Kidney (tissue), 14 donors: ENCODE results near the gene FUT8. TPM values are rescaled to one million over a fixed set of nuclear protein-coding genes. Genes with fewer than 3 reads are reported as not detected.

Source experiments
- DNase-seq, 5 donors: peaks; one replicate each; pipeline ENCODE4 v3.0.0-alpha.2; 2013 to 2020
- FAIRE-seq: peaks from 2 replicates; lab custom pipeline; 2012; peaks lifted over from hg19 to GRCh38; lab: Jason Lieb, UNC
- H3K27ac ChIP-seq, 2 donors: one replicate each; pipeline ENCODE4 v1.7.0; 2013; ENCODE audit warnings: low read depth in 2 of 2, low read length in 2 of 2, inconsistent platforms in 1 of 2
- H3K27me3 ChIP-seq: one replicate; pipeline ENCODE4 v1.7.1; 2013; ENCODE audit warnings: low read length, inconsistent platforms; ENCODE audit not compliant: control insufficient read depth, insufficient read depth
- H3K36me3 ChIP-seq, 3 donors: one replicate each; pipeline versions ENCODE4 v1.7.0 to v1.7.1; 2013; ENCODE audit warnings: low read length in 3 of 3, control low read depth in 1 of 3, inconsistent platforms in 1 of 3; ENCODE audit not compliant: insufficient read depth in 3 of 3, control insufficient read depth in 2 of 3
- H3K4me1 ChIP-seq, 3 donors: one replicate each; pipeline versions ENCODE4 v1.7.0 to v1.7.1; 2013; ENCODE audit warnings: low read length in 3 of 3, inconsistent platforms in 1 of 3, low read depth in 1 of 3; ENCODE audit not compliant: control insufficient read depth in 2 of 3, insufficient read depth in 2 of 3
- H3K4me3 ChIP-seq, 3 donors: one replicate each; pipeline versions ENCODE4 v1.7.0 to v1.8.1; 2013; ENCODE audit warnings: low read length in 3 of 3, control low read depth in 1 of 3, inconsistent platforms in 1 of 3
- H3K9ac ChIP-seq, 3 donors: one replicate each; pipeline versions ENCODE4 v1.7.0 to v1.7.1; 2013; ENCODE audit warnings: low read length in 3 of 3, control low read depth in 1 of 3, inconsistent platforms in 1 of 3
- H3K9me3 ChIP-seq, 3 donors: one replicate each; pipeline versions ENCODE4 v1.7.0 to v1.7.1; 2013; ENCODE audit warnings: low read length in 3 of 3, control low read depth in 1 of 3, inconsistent platforms in 1 of 3; ENCODE audit not compliant: control insufficient read depth in 2 of 3, insufficient read depth in 1 of 3
- intact Hi-C: fragments of 100-400 bp; cut with DNase I; formaldehyde crosslinking; loops from one replicate; pipeline ENCODE4 v1.11.1; 2022
- polyA plus RNA-seq: library from polyadenylated mRNA; stranded (reverse); fragments of 350-450 nt; fragmentation: Illumina TruSeq; extraction: RNeasy Lipid Tissue Mini Kit (QIAGEN cat#74804); gene quantifications from one replicate; pipeline ENCODE4 v1.2.3, GENCODE V29; 2014; ENCODE audit warnings: low read depth, low replicate concordance; ENCODE audit not compliant: insufficient read depth
- total RNA-seq: library from RNA; stranded (reverse); fragmentation: NEBNext Ultra II Directional; extraction: Animal tissue kit (Norgen Biotek cat#: 25700); gene quantifications from one replicate; pipeline ENCODE4 v1.2.1, GENCODE V29; 2021
- TF ChIP-seq, protein P1 (sequence below): IDR thresholded peaks from 3 replicates; pipeline ENCODE4 v1.5.1; 2012; ENCODE audit warnings: mild to moderate bottlenecking, moderate library complexity, borderline replicate concordance; ENCODE audit not compliant: insufficient read depth; ENCODE audit errors: extremely low read depth
- donor health status: control.
- donor health status: control.
- donor health status: control.
- donor health status: control.
- donor health status: control.
- donor health status: DM: yes; HTN: yes; CAD: no.
- donor health status: Normal renal cell carcinoma (clear cell type).

Gene FUT8
- total and polyA plus RNA-seq, 2 donors from 2014 or later, result 8.2 to 49.6 TPM

DNA sequence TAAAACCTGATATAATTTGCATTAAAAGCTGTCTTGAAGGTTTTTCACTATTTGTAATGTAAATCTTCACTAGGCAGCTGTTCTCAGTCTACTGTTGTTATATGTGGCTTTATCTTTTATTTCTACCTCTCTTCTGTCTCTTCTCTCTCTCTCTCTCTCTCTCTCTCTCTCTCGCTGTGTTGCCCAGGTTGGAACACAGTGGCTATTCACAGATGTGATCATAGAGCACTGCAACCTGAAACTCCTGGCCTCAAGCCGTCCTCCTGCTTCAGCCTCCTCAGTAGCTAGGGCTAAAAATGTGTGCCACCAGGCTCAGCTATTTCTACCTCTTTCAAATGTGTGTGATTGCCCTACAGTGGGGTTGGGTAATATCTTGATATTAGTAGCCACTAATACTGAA lies 21.1 kb downstream of the FUT8 start:
- Histone ChIP-seq H3K4me1 (no peaks in the 10 kb centered on the region), H3K9ac (no peak overlapping the region), H3K27ac (no peak overlapping the region), H3K36me3 (no peaks in the 10 kb centered on the region), H3K27me3 (no peaks in the 10 kb centered on the region), H3K9me3 (peaks cover 0 to 10% (median 0%) of the 10 kb centered on the region in 3 donors), H3K4me3 (no peak overlapping the region)
- FAIRE-seq, result no peak
- intact Hi-C loops, result no loop called here
- TF ChIP-seq, protein P1, sequence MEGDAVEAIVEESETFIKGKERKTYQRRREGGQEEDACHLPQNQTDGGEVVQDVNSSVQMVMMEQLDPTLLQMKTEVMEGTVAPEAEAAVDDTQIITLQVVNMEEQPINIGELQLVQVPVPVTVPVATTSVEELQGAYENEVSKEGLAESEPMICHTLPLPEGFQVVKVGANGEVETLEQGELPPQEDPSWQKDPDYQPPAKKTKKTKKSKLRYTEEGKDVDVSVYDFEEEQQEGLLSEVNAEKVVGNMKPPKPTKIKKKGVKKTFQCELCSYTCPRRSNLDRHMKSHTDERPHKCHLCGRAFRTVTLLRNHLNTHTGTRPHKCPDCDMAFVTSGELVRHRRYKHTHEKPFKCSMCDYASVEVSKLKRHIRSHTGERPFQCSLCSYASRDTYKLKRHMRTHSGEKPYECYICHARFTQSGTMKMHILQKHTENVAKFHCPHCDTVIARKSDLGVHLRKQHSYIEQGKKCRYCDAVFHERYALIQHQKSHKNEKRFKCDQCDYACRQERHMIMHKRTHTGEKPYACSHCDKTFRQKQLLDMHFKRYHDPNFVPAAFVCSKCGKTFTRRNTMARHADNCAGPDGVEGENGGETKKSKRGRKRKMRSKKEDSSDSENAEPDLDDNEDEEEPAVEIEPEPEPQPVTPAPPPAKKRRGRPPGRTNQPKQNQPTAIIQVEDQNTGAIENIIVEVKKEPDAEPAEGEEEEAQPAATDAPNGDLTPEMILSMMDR, result no peak
- DNase-seq, result no peak

DNA sequence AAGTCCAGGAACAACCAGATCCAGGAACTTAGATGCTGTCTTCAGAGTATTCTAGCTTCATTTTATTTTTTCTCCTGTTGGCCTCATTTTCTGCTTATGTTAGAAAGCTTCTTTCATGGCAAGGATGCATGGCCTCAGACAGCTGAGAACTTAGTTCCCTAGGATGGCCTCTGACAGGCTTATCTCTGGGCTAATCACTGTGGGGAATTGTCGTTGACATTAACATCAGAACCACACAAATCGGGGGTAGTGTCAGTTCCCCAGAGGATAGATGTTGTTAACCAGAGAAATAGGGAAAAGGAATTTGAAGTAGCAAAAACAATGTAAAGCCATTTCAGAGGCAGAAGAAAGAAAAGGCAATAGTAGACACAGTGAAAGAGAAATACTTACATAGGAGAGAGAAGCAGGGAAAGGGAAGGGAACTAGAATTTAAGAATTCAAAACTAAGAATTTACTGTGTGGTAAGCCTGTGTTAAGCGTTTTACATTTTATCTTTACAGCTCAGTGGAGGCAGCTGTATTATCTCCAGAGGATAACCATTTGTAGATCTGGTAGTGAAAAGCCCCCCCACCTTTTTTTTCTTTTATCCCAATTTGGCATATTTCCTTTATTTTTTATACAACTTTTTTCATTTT lies 21.8 kb downstream of the FUT8 start:
- Histone ChIP-seq H3K9me3 (peaks cover 0 to 10% (median 0%) of the 10 kb centered on the region in 3 donors), H3K4me3 (no peak overlapping the region), H3K4me1 (no peaks in the 10 kb centered on the region), H3K9ac (no peak overlapping the region), H3K27me3 (no peaks in the 10 kb centered on the region), H3K36me3 (no peaks in the 10 kb centered on the region), H3K27ac (no peak overlapping the region)
- FAIRE-seq (no peak), DNase-seq (no peak)
- intact Hi-C loops, result no loop called here
- TF ChIP-seq, protein P1, result no peak

DNA sequence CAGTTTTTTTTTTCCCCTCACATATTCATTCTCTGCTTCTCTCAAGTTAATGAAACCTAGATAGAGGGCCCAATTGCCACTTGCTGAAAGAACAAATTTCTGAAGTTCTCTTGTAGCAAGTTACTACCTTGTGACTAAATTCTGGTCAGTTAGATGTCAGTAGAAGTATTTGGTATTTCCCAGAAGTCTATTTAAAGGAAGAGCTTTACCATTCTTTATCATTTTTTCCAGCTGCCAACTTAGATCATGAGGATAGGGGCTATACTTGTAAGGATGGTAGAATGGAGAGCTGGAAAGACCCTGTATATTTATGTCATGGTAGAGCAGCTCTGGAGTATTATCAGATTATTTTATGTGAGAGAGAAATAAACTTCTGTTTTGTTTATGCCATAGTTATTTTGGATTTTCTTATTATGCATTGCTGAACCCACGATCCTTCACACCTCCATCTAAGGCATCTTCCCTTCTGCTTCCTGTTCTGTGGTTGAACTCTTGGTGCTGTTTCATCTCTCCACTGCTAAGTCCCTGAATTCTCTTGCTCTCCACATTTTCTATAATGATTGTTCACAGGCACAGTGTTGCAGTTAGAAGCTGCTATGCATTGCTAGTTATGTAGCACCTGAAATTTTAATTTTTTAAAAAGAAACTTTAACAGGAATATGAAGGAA lies 25.9 kb downstream of the FUT8 start:
- H3K36me3 ChIP-seq, result no peaks in the 10 kb centered on the region
- DNase-seq (no peak), FAIRE-seq (no peak)
- no peaks in the 10 kb centered on the region for H3K4me1 ChIP-seq
- peaks cover 0 to 10% (median 0%) of the 10 kb centered on the region in 3 donors for H3K9me3 ChIP-seq
- intact Hi-C loops, result no loop called here
- H3K27ac ChIP-seq, result no peak overlapping the region
- H3K27me3 ChIP-seq, result no peaks in the 10 kb centered on the region
- no peak overlapping the region for H3K4me3 ChIP-seq
- H3K9ac ChIP-seq, result no peak overlapping the region
- TF ChIP-seq, protein P1, result no peak
